ENCODE measurements around the gene ZNF83. TPM values are rescaled to one million over a fixed set of nuclear protein-coding genes. Genes with fewer than 3 reads are reported as not detected.
"Not testable (repeated sequence)": the region's sequence is repeated elsewhere in the genome, so short reads cannot be mapped to it uniquely, and the experiment has no call there.

ZNF83 gene
- 47.9 TPM for total RNA-seq
- long read RNA-seq, full-length matches to known transcripts = 17 of 40 reads
- long read RNA-seq, partial matches to known transcripts = 3 of 40 reads
- long read RNA-seq, other reads (novel, unspliced or antisense) = 20 of 40 reads

GRCh38 chr19:52637718-52638585 is at the start of gene ZNF83:
Gene ZNF83, minus strand, starts transcription at chr19:52638355.
- peaks cover 13% of the 10 kb centered on the region for H3K4me1 ChIP-seq
- H3K4me3 ChIP-seq = peak within 1 kb of the TSS; percentile 85
- H3K27ac ChIP-seq = peak within 1 kb of the TSS; percentile 88
- H3K9me3 ChIP-seq = no peaks in the 10 kb centered on the region
- TF ChIP-seq CTCF (IDR thresholded peaks at IDR 0.05) = no peak
- H3K27me3 ChIP-seq (ENCODE audit: low read depth) = no peaks in the 10 kb centered on the region
- DNase-seq (peak; percentile 98), ATAC-seq (peak; percentile 99)
- intact Hi-C loops (cut with DNase I) = no loop called here
- H3K36me3 ChIP-seq = peaks cover 12% of the 10 kb centered on the region

- H3K36me3 ChIP-seq = no peaks in the 10 kb centered on the region
- H3K27me3 ChIP-seq (ENCODE audit: low read depth) = no peaks in the 10 kb centered on the region
- no peak for DNase-seq
- no peak for ATAC-seq
- intact Hi-C loops (cut with DNase I) = no loop called here
- no peak overlapping the region for H3K4me3 ChIP-seq
- no peaks in the 10 kb centered on the region for H3K9me3 ChIP-seq
- no peak for TF ChIP-seq CTCF (IDR thresholded peaks at IDR 0.05)
- H3K4me1 ChIP-seq = peaks cover 14% of the 10 kb centered on the region
- H3K27ac ChIP-seq = no peak overlapping the region
Observed at GRCh38 chr19:52687684-52688083, 49.5 kb upstream of the ZNF83 start.

- intact Hi-C loops (cut with DNase I) = no loop called here
- DNase-seq (no peak), ATAC-seq (no peak)
- Histone ChIP-seq H3K36me3 (no peaks in the 10 kb centered on the region), H3K27ac (no peak overlapping the region), H3K27me3 (ENCODE audit: low read depth) (no peaks in the 10 kb centered on the region), H3K4me1 (peaks cover 9% of the 10 kb centered on the region), H3K9me3 (no peaks in the 10 kb centered on the region), H3K4me3 (no peak overlapping the region)
- TF ChIP-seq CTCF (IDR thresholded peaks at IDR 0.05) = no peak
Observed at GRCh38 chr19:52685811-52686210, 47.7 kb upstream of the ZNF83 start.

- H3K36me3 ChIP-seq; H3K27me3 ChIP-seq (ENCODE audit: low read depth); H3K4me1 ChIP-seq; DNase-seq; H3K4me3 ChIP-seq; H3K9me3 ChIP-seq; H3K27ac ChIP-seq; ATAC-seq; intact Hi-C loops (cut with DNase I): not testable (repeated sequence)
Observed at GRCh38 chr19:52681216-52681615, 43.1 kb upstream of the ZNF83 start.

GRCh38 chr19:52679598-52679997 is 41.4 kb upstream of the ZNF83 start:
- Histone ChIP-seq H3K4me3 (no peak overlapping the region), H3K36me3 (peaks cover 3% of the 10 kb centered on the region), H3K27ac (no peak overlapping the region), H3K27me3 (ENCODE audit: low read depth) (no peaks in the 10 kb centered on the region), H3K4me1 (no peaks in the 10 kb centered on the region), H3K9me3 (no peaks in the 10 kb centered on the region)
- DNase-seq (no peak), ATAC-seq (no peak)
- no peak for TF ChIP-seq CTCF (IDR thresholded peaks at IDR 0.05)
- intact Hi-C loops (cut with DNase I) = no loop called here

- H3K27me3 ChIP-seq (ENCODE audit: low read depth); intact Hi-C loops (cut with DNase I); H3K27ac ChIP-seq; ATAC-seq; DNase-seq; H3K9me3 ChIP-seq; H3K4me1 ChIP-seq; H3K4me3 ChIP-seq; H3K36me3 ChIP-seq: not testable (repeated sequence)
Observed at GRCh38 chr19:52675239-52675638, 37.1 kb upstream of the ZNF83 start.
